GM19351 (cell line): Measurements from ENCODE around the gene PITPNC1.

Experiments used
- ATAC-seq: cut with Tn5 transposase; IDR thresholded peaks from one replicate; pipeline ENCODE4 v1.9.1; 2021; ENCODE audit warnings: mild to moderate bottlenecking, moderate library complexity; ENCODE audit not compliant: unreplicated experiment

PITPNC1 gene

GRCh38 chr17:67528751-67529436 lies 151.8 kb downstream of the PITPNC1 start:
- no peak for ATAC-seq

GRCh38 chr17:67531291-67531690 lies 154.2 kb downstream of the PITPNC1 start:
- peak; percentile 94 for ATAC-seq

DNA sequence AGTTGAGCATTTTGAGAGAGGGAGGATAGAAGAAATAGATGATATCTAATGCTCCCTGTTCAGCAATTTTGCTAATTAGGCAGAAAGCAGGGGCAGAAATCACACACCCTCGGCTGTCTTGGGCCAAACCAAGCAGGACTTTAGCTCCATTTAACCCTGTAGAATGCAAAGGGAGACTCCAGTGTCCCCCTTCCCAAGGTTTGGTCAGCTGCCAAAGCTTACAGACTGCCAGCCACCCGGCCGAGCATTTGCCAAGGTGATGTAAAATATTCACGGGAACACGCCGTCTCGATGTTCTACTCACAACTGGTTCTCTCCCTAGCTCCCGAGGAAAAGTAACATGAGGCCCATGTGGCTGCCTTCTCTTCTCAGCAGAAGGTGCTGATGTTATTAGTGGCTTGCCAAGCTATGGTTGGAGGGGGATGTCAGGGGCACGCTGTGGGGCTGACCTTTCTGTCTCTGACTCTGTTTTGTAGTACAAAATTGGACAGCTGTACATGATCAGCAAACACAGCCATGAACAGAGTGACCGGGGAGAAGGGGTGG lies 155.3 kb downstream of the PITPNC1 start:
- ATAC-seq = no peak

DNA sequence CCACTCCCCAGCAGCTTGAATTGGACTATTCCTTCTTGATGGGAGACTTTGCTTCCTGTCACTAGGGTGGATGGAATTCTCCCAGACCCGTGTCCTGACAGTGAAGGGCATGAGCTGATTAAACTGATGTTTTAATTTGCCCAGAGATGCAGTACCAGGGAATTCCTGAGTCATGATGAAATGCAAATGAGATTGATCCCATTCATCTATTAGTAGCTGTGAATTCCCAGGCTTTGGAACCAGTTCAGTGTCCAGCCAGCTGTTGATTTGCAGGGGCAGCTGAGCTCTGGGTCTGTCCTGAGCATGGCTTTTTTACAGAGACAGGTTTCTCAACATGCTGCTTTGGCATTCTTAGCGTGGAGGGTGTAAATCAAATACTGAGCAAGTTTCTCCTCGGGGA lies 157.9 kb downstream of the PITPNC1 start:
- ATAC-seq = no peak

GRCh38 chr17:67542219-67543114 lies 165.4 kb downstream of the PITPNC1 start:
- no peak for ATAC-seq

GRCh38 chr17:67544364-67544955 lies 167.4 kb downstream of the PITPNC1 start:
- no peak for ATAC-seq

- ATAC-seq = peak; percentile 95
Measured at GRCh38 chr17:67546578-67547527, 169.8 kb downstream of the PITPNC1 start.

- ATAC-seq = no peak
Measured at GRCh38 chr17:67548693-67549092, 171.6 kb downstream of the PITPNC1 start.

DNA sequence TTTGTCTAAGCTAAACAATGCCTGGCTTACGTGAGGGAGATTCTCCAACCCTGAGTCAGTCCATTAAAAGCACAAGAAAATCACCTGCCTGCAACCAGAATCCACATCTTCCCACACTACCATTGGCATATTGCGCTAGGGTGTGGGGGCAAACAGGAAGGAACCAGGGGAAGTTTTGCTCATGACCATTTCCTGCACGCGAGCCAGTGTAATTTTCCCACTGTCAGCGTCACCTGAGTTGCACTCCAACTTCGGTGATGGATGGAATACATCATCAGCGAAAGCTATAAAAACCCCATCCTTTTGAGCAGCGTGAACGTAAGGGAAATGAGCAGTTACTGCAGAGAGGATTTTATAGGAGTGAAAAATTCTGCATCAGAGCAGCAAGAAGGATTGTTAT lies 172.7 kb downstream of the PITPNC1 start:
- ATAC-seq = no peak

- no peak for ATAC-seq
Measured at GRCh38 chr17:67554634-67555033, 177.6 kb downstream of the PITPNC1 start.

GRCh38 chr17:67555855-67556254 lies 178.8 kb downstream of the PITPNC1 start:
- no peak for ATAC-seq

GRCh38 chr17:67557052-67557845 lies 180.2 kb downstream of the PITPNC1 start:
- no peak for ATAC-seq

- ATAC-seq = no peak
Measured at GRCh38 chr17:67557921-67558320, 180.8 kb downstream of the PITPNC1 start.

GRCh38 chr17:67558740-67559380 lies 181.8 kb downstream of the PITPNC1 start:
- ATAC-seq = no peak

DNA sequence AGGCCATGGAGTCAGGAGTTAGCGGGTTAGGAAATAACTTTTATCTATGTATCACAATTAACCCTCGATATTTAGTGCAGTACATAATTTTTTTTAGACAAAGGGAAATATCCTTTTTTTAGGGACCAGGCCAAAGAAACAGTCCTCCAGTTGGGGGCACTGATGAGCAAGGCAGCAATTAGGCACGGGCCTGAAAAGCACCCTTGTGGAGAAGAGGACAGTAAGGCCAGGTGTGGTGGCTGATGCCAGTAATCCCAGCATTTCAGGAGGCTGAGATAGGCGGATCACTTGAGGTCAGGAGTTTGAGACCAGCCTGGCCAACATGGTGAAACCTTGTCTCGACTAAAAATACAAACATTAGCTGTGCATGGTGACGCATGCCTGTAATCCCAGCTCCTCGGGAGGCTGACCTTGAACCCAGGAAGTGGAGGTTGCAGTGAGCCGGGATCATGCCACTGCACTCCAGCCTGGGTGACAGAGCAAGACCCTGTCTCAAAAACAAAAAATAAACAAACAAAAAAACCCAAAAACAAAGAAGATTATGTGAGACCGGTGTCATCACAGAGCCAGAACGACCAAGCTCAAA lies 182.4 kb downstream of the PITPNC1 start:
- ATAC-seq = no peak

DNA sequence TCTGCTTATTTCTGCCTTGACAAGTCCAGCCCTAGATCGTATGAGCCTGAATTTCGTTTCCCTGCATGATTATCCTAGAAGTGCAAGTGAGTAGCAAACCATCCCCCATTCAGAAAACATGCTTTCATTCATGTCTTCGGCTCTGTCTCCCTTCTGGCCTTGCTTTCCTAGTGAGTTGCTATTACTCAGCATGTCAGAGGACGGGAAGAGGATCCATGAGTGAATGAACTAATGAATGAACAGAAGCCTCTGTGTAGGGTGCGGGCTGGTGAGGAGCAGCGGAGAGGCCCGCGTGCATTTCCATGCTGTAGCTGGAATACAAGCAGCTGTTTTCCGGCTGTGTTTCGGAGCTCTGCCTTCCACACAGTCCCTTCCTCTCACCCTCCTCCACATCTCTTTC lies 184.9 kb downstream of the PITPNC1 start:
- no peak for ATAC-seq

DNA sequence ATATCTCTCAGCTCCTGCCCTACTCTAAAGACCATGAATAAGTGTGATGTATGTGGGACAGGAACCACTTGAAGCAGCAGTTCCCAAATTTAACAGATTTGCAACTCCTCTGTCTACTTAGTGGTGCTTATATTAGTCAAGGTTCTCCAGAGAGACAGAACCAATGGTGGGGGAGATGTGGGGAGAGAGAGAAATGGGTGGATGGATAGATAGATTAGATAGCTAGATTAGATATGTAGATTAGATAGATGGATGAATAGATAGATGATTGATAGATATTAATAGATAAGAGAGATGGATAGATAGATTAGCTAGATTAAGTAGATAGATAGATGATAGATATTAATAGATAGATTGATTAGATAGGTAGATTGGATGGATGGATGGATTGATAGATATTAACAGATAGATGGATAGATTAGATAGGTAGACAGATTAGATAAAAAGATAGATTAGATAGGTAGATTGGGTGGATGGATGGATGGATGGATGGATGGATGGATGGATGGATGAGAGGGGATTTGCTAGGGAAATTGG lies 186.7 kb downstream of the PITPNC1 start:
- no peak for ATAC-seq

GRCh38 chr17:67565068-67565467 lies 188.0 kb downstream of the PITPNC1 start:
- no peak for ATAC-seq
